ENCODE data around the gene CD200R1. TPM values are rescaled to one million over a fixed set of nuclear protein-coding genes. Genes with fewer than 3 reads are reported as not detected.

CD200R1 gene
- total RNA-seq, 1 experiment from 2014 or later, result 0.05 TPM

GRCh38 chr3:112979244-112979832 is 4.4 kb upstream of the CD200R1 start:
- in situ Hi-C loops (cut with HindIII; ENCODE audit: low pct_unique_long_range_greater_than_20kb, low sequenced_read_pairs), result loop anchor here (25.0 kb wide), 1 partner anchor 342 kb away; the partner anchor contains the start of gene CCDC80
- POLR2A ChIA-PET, result no interaction called here
- CTCF ChIA-PET, result interaction anchor here (1.5 to 1.6 kb wide), 2 partner anchors 245 to 337 kb away, joined by 8 read pairs; no protein-coding TSS in a partner anchor

GRCh38 chr3:112976953-112977352 is 2.0 kb upstream of the CD200R1 start:
- Histone ChIP-seq H3K27ac (ENCODE audit: low read length) (no peak overlapping the region), H3K36me3 (ENCODE audit: control insufficient read depth, insufficient read depth, low read length) (no peaks in the 10 kb centered on the region), H3K27me3 (ENCODE audit: control insufficient read depth, insufficient read depth, low read length) (peaks cover 14% of the 10 kb centered on the region; the same call in 1 of the 2 replicates), H3K9me3 (ENCODE audit: control insufficient read depth, insufficient read depth, low read depth, low read length) (no peaks in the 10 kb centered on the region), H3K4me1 (ENCODE audit: control insufficient read depth, insufficient read depth, low read length) (no peaks in the 10 kb centered on the region), H3K4me3 (ENCODE audit: low read depth in 2 of 2, low read length in 2 of 2) (no peak overlapping the region)
- in situ Hi-C loops (cut with HindIII; ENCODE audit: low pct_unique_long_range_greater_than_20kb, low sequenced_read_pairs), result loop anchor here (25.0 kb wide), 1 partner anchor 340 kb away; the partner anchor contains the start of gene CCDC80
- no TSS peak for BruUV-seq (replicated peaks)
- ChIA-PET CTCF (no interaction called here), POLR2A (no interaction called here)
- TF ChIP-seq SIN3A (IDR thresholded peaks at IDR 0.05; ENCODE audit: borderline replicate concordance, insufficient read depth, low read depth, low read length) (no peak), CTCF (IDR thresholded peaks at IDR 0.05) (no peak), POLR2AphosphoS5 (IDR thresholded peaks at IDR 0.05; ENCODE audit: low read depth, low read length) (no peak), REST (IDR thresholded peaks at IDR 0.05; ENCODE audit: insufficient read depth in 1 of 2, low read depth in 2 of 2, low read length in 1 of 2) (no peak), TCF7L2 (IDR thresholded peaks at IDR 0.05; ENCODE audit: low read depth, low read length) (no peak)
- intact Hi-C loops (cut with micrococcal nuclease; ENCODE audit: unreplicated experiment), result no loop called here
- DNase-seq (ENCODE audit: low read depth, low spot score) (no peak), ATAC-seq (no peak)

More at GRCh38 chr3:112979244-112979832, 4.4 kb upstream of the CD200R1 start:
- Histone ChIP-seq H3K27me3 (ENCODE audit: control insufficient read depth, insufficient read depth, low read length) (peaks cover 15% of the 10 kb centered on the region; the same call in 1 of the 2 replicates), H3K4me3 (ENCODE audit: low read depth in 2 of 2, low read length in 2 of 2) (no peak overlapping the region), H3K9me3 (ENCODE audit: control insufficient read depth, insufficient read depth, low read depth, low read length) (no peaks in the 10 kb centered on the region), H3K4me1 (ENCODE audit: control insufficient read depth, insufficient read depth, low read length) (no peaks in the 10 kb centered on the region), H3K27ac (ENCODE audit: low read length) (no peak overlapping the region), H3K36me3 (ENCODE audit: control insufficient read depth, insufficient read depth, low read length) (no peaks in the 10 kb centered on the region)
- no peak for ATAC-seq
- intact Hi-C loops (cut with micrococcal nuclease; ENCODE audit: unreplicated experiment), result loop anchor here (1.0 to 2.0 kb wide), 2 partner anchors 245 to 336 kb away; no protein-coding TSS in a partner anchor
- TF ChIP-seq SIN3A (IDR thresholded peaks at IDR 0.05; ENCODE audit: borderline replicate concordance, insufficient read depth, low read depth, low read length) (no peak), POLR2AphosphoS5 (IDR thresholded peaks at IDR 0.05; ENCODE audit: low read depth, low read length) (no peak), TCF7L2 (IDR thresholded peaks at IDR 0.05; ENCODE audit: low read depth, low read length) (no peak), CTCF (IDR thresholded peaks at IDR 0.05) (peak; percentile 74)
- BruUV-seq (replicated peaks), result no TSS peak
- DNase-seq (ENCODE audit: low read depth, low spot score), result no peak
